Measurements from ENCODE around the gene SRPK1.
"Not testable (repeated sequence)": the region's sequence is repeated elsewhere in the genome, so short reads cannot be mapped to it uniquely, and the experiment has no call there.

SRPK1 gene

GRCh38 chr6:35931120-35931561 is 10.2 kb upstream of the SRPK1 start:
- DNase-seq (ENCODE audit: low read depth): no peak

GRCh38 chr6:35929601-35930000 is 8.7 kb upstream of the SRPK1 start:
- no peak for DNase-seq (ENCODE audit: low read depth)

GRCh38 chr6:35926509-35927215 is 5.8 kb upstream of the SRPK1 start:
- no peak for DNase-seq (ENCODE audit: low read depth)

GRCh38 chr6:35925961-35926360 is 5.1 kb upstream of the SRPK1 start:
- no peak for DNase-seq (ENCODE audit: low read depth)

- no peak for DNase-seq (ENCODE audit: low read depth)
Measured at GRCh38 chr6:35924146-35924545, 3.2 kb upstream of the SRPK1 start.

- DNase-seq (ENCODE audit: low read depth): no peak
Measured at GRCh38 chr6:35922139-35922554, 1.2 kb upstream of the SRPK1 start.

GRCh38 chr6:35919827-35920751 is 809 bp downstream of the SRPK1 start:
- peak; percentile 22 for DNase-seq (ENCODE audit: low read depth)

- no peak for DNase-seq (ENCODE audit: low read depth)
Measured at GRCh38 chr6:35919085-35919826, 1.6 kb downstream of the SRPK1 start.

GRCh38 chr6:35916893-35917292 is 4.0 kb downstream of the SRPK1 start:
- not testable (repeated sequence) for DNase-seq (ENCODE audit: low read depth)

- DNase-seq (ENCODE audit: low read depth): no peak
Measured at GRCh38 chr6:35916056-35916455, 4.8 kb downstream of the SRPK1 start.

GRCh38 chr6:35914536-35914935 is 6.4 kb downstream of the SRPK1 start:
- DNase-seq (ENCODE audit: low read depth): no peak

GRCh38 chr6:35911871-35912653 is 8.8 kb downstream of the SRPK1 start:
- no peak for DNase-seq (ENCODE audit: low read depth)

GRCh38 chr6:35909571-35909970 is 11.3 kb downstream of the SRPK1 start:
- DNase-seq (ENCODE audit: low read depth): not testable (repeated sequence)

- DNase-seq (ENCODE audit: low read depth): not testable (repeated sequence)
Measured at GRCh38 chr6:35908753-35909401, 12.0 kb downstream of the SRPK1 start.

- DNase-seq (ENCODE audit: low read depth): no peak
Measured at GRCh38 chr6:35907750-35908149, 13.1 kb downstream of the SRPK1 start.

GRCh38 chr6:35906499-35906846 is 14.4 kb downstream of the SRPK1 start:
- no peak for DNase-seq (ENCODE audit: low read depth)

- DNase-seq (ENCODE audit: low read depth): no peak
Measured at GRCh38 chr6:35905841-35906498, 14.9 kb downstream of the SRPK1 start.

- no peak for DNase-seq (ENCODE audit: low read depth)
Measured at GRCh38 chr6:35905141-35905785, 15.6 kb downstream of the SRPK1 start.

- DNase-seq (ENCODE audit: low read depth): no peak
Measured at GRCh38 chr6:35903679-35904078, 17.2 kb downstream of the SRPK1 start.

- no peak for DNase-seq (ENCODE audit: low read depth)
Measured at GRCh38 chr6:35900448-35900847, 20.4 kb downstream of the SRPK1 start.
